ENCODE results near the gene SMIM44.

SMIM44 gene

DNA sequence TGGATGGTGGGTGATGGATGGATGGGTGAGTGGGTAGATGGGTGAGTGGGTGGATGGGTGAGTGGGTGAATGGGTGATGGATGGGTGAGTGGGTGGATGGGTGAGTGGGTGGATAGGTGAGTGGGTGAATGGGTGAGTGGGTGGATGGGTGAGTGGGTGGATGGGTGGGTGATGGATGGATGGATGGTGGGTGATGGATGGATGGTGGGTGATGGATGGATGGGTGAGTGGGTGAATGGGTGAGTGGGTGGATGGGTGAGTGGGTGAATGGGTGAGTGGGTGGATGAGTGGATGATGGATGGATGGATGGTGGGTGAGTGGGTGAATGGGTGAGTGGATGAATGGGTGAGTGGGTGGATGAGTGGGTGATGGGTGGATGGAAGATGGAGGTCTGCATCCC is 5.7 kb downstream of the SMIM44 start:
- no peak for DNase-seq (ENCODE audit: low read depth)

DNA sequence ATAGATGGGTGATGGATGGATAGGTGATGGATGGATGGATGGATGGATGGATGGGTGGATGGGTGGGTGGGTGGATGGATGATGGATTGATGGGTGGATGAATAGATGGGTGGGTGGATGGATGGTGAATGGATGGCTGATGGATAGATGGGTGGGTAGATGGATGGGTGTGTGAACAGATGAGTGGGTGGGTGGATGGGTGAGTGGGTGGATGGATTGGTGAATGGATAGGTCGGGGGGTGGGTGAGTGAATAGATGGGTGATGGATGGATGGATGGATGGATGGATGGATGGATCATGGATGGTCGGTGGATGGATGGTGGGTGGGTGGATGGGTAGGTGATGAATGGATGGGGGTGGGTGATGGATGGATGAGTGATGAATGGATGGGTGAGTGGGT is 6.4 kb downstream of the SMIM44 start:
- no peak for DNase-seq (ENCODE audit: low read depth)

GRCh38 chr19:3475449-3475848 is 7.8 kb downstream of the SMIM44 start:
- no peak for DNase-seq (ENCODE audit: low read depth)

GRCh38 chr19:3474614-3475013 is 8.6 kb downstream of the SMIM44 start:
- no peak for DNase-seq (ENCODE audit: low read depth)

DNA sequence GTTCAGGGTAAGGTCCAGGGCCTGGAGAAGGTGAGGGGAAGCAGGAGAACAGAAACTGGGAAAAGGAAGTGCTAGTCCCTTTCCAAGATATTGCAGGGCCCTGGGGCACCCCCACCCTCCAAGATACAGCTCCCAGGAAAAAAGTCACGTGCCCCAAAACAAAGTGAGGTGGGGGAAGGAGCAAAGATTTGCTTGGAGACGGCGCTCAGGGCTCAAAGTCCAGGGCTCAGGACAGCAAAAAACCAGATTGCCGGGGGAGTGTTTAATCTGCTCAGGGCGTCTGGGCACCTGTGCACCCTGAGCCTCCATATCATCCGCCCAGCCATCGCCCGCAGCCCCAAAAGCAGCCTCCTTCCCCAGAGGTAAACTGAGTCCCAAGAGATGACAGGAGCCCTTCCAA is 9.2 kb downstream of the SMIM44 start:
- no peak for DNase-seq (ENCODE audit: low read depth)

DNA sequence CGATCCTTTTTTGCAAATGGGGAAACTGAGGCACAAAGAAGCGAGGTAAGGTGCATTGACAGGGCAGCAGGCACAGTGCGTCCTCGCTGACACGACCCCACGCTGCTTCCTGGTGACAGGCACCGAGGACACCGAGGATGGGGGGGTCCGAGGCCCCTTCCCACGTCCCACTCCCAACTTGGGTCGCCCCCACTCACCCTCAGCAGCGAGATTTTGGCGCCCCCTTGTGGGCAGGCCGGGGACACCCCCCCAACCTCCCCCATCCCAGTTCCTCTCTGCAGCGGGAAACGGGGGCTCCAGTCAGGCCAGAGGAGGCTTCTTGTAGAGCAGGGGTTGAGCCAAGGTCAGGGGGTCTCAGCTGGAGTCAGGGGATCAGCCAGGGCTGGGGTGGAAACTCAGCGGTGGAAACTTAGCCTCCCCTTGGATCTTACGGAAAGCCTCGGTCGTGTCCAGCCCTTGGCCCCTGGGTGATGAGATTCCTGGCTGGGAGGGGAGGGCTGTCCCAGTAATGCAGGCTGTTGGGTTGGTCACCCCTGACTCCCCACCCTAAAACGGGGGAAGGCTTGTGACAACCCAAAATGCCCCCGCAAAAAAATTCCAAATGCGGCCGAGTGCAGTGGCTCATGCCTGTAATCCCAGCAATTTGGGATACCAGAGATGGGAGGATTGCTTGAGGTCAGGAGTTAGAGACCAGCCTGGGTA is 11.1 kb downstream of the SMIM44 start:
- no peak for DNase-seq (ENCODE audit: low read depth)

- DNase-seq (ENCODE audit: low read depth): no peak
Observed at GRCh38 chr19:3470500-3471128, 12.6 kb downstream of the SMIM44 start.

- DNase-seq (ENCODE audit: low read depth): no peak
Observed at GRCh38 chr19:3469638-3470499, 13.4 kb downstream of the SMIM44 start.

- no peak for DNase-seq (ENCODE audit: low read depth)
Observed at GRCh38 chr19:3468211-3468610, 15.0 kb downstream of the SMIM44 start.

DNA sequence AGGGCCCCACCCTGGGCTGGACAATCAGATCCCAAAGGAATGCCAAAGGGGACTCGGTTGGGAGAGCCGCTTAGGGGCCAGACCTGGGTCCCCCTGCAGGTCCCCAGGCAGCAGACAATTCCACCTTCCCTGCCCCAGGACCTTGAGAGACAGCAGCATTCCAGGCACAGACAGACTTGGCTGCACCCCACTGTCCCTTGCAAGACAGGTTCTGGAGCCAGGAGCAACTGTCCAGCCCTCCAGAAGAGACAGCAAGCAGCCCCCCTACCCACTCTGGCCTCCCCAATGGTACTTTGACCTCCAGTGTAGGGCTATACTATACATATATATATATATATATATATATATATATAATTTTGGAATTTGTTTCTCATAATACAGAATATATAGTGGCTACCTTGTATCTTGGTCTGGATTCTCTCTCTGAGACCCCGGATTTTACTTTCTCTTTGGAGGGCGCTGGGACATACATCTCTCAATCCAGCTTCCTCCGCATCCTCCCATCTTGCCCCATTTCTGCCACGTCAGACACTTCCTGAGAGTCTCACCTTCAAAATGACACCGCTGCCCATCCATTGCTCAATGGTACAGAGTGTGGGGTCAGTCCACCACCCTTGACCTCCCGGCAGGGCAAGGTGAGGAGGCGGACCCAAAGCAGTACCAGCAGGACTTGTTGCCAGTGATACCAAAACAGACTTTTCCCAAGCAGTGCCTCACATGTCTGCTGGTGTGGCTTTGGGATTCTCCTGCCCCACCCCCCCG is 15.6 kb downstream of the SMIM44 start:
- DNase-seq (ENCODE audit: low read depth): no peak

- DNase-seq (ENCODE audit: low read depth): no peak
Observed at GRCh38 chr19:3466635-3467034, 16.6 kb downstream of the SMIM44 start.

DNA sequence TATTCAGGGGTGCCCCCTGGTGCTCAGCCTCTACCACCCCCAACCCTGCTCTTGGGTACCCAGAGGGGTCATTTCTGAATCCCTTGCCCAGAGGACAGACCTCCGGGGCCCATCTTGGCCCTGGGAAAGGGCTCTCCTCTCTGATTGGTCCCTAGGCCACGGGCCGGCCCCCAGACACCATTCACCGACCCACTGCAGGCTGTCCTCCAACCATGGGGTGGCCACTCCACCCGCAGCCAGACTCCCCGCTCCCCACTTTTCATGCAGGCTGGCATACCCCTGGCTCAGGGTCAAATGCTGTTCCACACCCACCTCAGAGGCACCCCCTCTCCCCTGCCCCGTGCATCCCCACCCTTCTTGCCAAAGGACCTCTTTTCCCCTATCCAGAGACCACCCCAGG is 17.7 kb downstream of the SMIM44 start:
- no peak for DNase-seq (ENCODE audit: low read depth)

GRCh38 chr19:3464587-3465235 is 18.5 kb downstream of the SMIM44 start:
- no peak for DNase-seq (ENCODE audit: low read depth)

DNA sequence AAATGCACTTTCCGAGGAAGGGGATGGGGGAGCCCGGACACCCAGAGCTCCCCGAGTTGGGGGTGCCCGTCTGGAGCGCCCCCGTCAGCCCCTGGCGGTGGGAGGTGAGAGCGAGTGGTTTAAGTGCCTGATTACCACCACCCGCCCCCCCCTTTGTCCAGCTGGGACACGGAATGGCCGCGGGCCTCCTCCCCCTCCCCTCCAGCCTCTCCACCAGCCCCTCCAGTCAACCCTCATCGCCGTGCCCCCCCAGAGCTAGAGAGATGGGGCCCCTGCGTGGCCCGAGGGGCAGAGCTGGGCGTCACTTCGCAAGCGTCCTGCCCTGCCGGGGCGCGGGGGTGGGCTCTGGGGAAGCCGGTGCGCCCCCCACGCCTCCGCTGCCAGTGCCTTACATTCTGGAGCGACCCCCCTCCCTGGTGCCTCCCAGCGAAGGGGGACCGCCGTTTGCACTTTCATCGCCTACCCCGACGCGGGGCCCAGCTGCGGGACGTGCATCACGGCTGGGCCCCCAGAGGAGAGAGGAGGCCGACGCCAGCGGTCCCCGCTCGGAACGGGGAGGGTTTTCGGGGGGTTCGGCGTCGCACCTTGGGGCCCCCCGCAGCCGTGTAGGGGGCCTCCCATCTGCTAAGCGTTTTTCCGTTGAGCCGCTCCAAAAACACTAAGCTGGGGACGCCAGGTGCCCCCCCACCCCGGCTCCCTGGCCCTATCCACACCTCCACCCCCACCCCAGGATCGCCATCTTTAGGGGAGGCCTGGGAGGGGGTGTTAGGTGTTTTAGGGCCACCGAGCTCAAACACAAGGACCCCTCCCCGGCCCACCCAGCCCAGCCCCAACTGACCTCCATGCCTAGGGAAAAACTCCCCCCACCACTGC is 19.3 kb downstream of the SMIM44 start:
- DNase-seq (ENCODE audit: low read depth): no peak

GRCh38 chr19:3462991-3463713 is 20.1 kb downstream of the SMIM44 start:
- no peak for DNase-seq (ENCODE audit: low read depth)

DNA sequence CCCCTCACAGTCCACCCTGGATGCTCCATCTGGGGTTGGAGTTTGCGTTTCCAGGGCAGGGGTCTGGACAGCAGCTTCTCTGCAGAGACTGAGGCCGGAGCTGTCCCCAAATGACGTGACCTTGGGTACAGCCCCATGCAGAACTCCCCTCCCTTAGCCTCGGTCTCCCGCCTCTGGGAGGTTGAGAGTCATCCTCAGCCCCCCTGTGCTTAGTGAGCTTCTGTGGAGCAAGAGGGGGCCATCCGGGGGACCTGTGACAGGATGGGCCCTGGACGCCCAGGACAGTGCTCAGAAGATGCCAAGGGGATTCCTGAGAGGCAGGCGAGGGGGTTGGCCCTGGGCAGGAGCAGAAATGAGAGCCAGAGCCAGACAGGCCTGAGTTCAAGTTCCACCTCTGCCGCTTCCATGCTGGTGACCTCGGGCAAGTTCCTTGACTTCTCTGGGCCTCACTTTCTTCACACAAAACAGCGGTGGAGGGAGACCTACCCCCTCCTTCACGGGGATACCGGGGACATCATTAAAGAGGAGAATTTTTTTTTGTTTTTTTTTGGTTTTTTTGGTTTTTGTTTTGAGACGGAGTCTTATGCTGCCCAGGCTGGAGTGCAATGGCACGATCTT is 23.2 kb downstream of the SMIM44 start:
- DNase-seq (ENCODE audit: low read depth): no peak

- DNase-seq (ENCODE audit: low read depth): no peak
Observed at GRCh38 chr19:3459089-3459881, 24.0 kb downstream of the SMIM44 start.

DNA sequence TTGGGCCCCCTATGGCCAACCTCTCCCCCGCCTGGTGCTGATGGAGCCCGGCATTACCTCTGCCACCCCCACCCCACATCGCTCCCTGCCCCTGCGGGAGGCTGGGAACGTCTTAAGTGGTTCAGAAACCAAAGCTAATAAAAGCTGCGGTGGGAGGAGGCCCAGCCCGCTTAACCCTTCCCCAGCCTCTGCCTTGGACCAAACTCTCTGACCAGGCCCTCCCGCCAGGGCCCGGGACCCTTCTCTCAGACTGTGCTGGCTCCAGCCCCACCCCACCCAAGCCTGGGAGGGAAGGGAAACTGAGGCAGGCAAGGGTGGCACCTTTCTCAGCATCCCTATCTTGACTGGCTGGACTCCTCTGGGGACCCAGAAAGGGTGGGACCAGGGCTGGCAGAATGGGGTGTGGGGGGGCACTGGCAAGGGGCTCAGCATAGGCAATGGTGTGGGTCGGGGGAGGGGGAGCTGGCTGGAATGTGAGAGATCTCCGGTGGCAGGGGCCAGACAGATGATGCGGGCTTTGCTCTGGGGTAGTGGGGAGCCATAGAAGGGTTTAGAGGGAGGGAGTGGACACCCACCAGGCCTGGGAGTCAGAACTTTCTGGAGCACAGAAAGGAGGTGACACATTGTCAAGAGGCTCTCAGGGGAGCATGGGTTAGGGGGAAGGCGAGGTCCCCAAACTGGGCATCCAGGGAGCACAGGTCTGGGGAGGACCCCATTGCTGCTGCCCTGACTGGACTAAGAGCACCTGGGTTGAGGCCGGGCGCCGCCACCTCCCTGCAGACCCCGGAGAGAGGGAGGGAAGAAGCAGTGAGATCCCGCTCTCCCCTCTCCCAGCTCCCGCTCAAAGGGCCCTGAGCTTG is 24.8 kb downstream of the SMIM44 start:
- DNase-seq (ENCODE audit: low read depth): no peak
